ENCODE results near the gene TSSC4.

TSSC4 gene

GRCh38 chr11:2420502-2421225 lies 20.1 kb downstream of the TSSC4 start:
- DNase-seq, result peak; percentile 73 to 74

GRCh38 chr11:2421226-2421994 lies 20.9 kb downstream of the TSSC4 start:
- DNase-seq, result no peak

DNA sequence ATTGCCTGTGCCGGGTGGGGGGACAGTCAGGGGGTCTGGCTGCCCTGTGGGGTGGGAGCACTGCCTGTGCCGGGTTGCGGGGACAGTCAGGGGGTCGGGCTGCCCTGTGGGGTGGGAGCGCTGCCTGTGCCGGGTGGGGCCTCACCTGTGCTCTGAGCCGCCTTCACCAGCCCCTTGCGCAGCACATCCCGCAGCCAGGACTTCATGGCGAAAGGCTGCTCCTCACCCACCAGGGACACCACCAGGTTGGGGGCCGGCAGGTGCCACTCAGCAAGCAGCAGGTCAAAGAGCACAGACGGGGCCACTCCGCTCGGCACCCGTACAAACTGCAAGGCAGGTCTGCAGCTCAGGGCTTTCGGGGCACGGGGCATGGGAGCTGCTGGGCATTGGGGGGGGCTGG lies 21.4 kb downstream of the TSSC4 start:
- no peak for DNase-seq

- DNase-seq, result no peak
Observed at GRCh38 chr11:2422461-2423156, 22.1 kb downstream of the TSSC4 start.

DNA sequence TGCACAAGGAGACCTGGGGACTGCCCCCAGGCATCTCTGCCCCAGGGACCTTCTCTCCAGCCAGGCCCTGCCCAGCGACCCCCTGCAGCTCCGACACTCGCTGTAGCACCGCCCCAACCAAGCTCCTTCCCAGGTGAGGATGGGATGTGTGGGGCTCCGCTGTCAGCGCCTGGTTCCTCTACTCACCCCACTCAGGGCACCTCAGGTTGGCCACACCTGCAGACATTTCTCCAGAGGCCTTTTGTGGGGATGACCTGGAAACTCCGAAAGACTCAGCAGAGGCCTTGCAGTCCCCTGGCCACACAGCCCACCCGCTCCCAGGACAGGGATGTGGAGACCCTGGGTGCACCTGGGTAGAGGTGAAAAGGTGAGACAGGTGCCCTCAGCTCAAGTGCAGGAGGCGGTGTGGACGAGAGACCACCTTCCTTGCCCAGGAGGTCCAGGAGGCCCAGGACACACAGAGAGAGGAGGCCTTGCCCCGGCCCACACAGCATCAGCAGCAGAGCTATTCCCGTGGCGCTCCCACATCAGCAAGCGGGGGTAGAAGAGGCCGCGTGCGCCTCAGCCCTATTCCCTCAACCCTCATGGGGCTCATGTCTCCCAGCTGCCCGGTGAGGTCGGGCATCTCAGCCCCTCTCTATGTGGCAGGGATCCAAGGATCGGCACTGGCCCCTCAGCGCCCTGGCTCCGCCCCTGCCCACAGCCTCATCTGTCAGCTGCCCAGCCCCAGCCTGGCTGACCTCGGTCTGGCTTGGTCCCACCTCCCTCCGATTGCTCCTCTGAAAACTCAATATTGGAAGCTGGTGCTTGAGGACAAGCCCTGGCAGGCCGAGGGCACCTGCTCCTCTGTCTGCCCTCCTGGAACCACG lies 22.8 kb downstream of the TSSC4 start:
- no peak for DNase-seq

GRCh38 chr11:2424811-2425495 lies 24.4 kb downstream of the TSSC4 start:
- DNase-seq, result no peak

DNA sequence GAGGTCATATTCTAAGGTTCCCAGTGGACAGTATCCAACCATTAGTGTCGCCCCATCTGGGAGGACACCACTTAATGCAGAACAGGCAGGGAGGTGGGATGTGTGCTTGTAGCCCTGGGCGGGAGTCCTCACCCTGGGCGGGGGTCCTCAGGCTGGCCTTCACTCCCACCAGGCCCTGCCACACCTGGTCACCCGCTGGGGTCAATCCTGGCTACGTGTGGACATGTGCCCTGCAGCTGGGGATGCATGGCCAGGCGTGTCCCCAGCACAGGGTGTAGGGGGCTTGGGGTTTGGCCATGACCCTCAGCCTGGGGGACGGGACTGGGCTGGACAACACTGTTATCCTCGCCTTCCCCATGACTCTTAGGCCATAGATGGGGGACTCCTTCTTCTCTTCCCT lies 25.0 kb downstream of the TSSC4 start:
- no peak for DNase-seq

- no peak for DNase-seq
Observed at GRCh38 chr11:2426221-2426620, 25.7 kb downstream of the TSSC4 start.

- DNase-seq, result no peak
Observed at GRCh38 chr11:2426826-2427521, 26.4 kb downstream of the TSSC4 start.

GRCh38 chr11:2427721-2428321 lies 27.3 kb downstream of the TSSC4 start:
- DNase-seq, result no peak

DNA sequence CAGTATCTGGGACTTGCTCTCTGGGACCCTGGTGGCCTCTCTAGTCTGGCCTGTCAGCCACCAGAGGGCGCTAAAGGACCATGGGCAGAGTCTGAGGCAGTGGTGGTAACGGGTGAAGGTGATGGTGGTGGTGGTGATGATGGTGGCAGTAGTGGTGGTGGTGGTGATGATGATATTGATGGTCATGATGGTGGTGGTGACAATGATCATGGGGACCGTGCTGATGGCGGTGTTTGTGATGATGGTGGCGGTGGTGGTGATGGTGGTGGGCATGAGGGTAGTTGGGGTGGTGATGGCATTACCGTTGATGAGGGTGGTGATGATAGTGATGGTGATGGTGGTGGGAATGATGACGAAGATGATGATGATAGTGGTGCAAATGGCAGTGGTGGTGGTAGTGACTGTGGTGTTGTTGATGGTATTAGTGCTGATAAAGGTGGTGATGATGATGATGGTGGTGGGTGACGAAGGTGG lies 27.8 kb downstream of the TSSC4 start:
- peak; percentile 80 to 87 for DNase-seq

DNA sequence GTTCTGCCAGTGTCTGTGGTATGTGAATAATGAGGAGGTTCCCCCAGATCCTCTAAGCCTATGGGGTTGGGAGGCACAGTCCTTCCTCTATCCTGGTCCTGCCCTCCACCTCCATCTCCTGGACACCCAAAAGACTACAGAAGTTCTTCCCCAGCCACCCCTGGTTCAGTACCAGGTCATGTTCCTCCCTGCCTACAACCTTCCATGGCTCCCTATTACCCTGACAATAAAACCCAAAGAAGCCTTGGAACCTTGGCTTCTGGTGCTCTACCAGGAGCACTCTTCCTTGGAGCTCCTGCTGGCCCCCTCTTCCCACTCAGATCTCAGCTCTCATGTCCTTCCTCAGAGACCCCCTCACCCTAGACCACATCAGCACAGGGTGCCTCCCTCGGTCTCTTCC lies 30.8 kb downstream of the TSSC4 start:
- DNase-seq, result no peak

GRCh38 chr11:2432171-2432621 lies 31.6 kb downstream of the TSSC4 start:
- DNase-seq, result no peak

GRCh38 chr11:2432628-2433071 lies 32.1 kb downstream of the TSSC4 start:
- DNase-seq, result no peak

GRCh38 chr11:2433106-2433925 lies 32.8 kb downstream of the TSSC4 start:
- no peak for DNase-seq

GRCh38 chr11:2434008-2434407 lies 33.5 kb downstream of the TSSC4 start:
- no peak for DNase-seq

GRCh38 chr11:2434506-2435255 lies 34.1 kb downstream of the TSSC4 start:
- DNase-seq, result no peak

DNA sequence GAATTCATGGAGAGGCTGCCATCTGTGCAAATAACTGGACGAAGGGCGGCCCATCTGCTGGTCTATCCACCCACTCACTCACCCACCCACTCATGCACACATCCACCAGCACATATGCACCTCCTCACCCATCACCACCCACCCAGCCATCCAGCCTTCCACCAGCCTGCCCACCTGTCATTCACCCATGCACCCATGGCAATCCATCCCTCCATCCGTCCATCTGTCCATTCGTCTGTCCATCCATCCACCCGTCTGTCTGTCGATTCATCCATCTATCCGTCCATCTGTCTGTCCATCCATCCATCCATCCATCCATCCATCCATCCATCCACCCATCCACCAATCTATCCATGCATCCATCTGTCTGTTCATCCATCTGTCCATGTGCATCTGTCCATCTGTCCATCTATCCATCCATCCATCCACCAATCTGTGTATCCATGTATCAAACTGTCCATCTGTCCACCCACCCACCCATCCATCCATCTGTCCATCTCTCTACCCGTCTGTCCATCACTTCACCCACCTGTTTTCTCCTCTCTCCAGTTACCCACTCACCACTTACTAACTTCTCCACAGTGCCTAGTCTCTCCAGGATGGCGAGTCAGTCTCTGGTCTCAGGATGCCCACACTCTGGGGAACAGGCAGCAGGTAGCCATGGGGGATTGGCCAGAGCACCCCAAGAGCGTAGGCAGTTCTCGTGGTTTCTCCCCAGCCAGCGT lies 34.9 kb downstream of the TSSC4 start:
- no peak for DNase-seq

All from CD4-positive, alpha-beta T cell treated with Interferon alpha-2 for 1 hour (primary cell).